HepG2 (cell line): ENCODE data around the gene TNFRSF21. TPM values are rescaled to one million over a fixed set of nuclear protein-coding genes. Genes with fewer than 3 reads are reported as not detected.
A peak's percentile ranks its signal among the peaks of the same experiment; 100 is the strongest.

ENCODE experiments used
- BHLHE40 ChIP-seq: IDR thresholded peaks from 2 replicates; pipeline ENCODE4 v1.6.1; 2011; ENCODE audit warnings: low read length, improper control_type of control experiment
- CREB3 ChIP-seq: sonication (generic); formaldehyde crosslinking; IDR thresholded peaks from 2 replicates; pipeline ENCODE4 v1.5.0; 2020; ENCODE audit warnings: missing genetic modification reagents
- ESRRA ChIP-seq: sonication (generic); formaldehyde crosslinking; IDR thresholded peaks from 2 replicates; pipeline ENCODE4 v1.5.1; 2020; ENCODE audit warnings: mild to moderate bottlenecking, low read depth, missing genetic modification reagents
- HOXA7 ChIP-seq: sonication (generic); formaldehyde crosslinking; IDR thresholded peaks from 2 replicates; pipeline ENCODE4 v1.8.1; 2022; ENCODE audit warnings: mild to moderate bottlenecking, missing genetic modification reagents, moderate library complexity
- ISL2 ChIP-seq: sonication (generic); formaldehyde crosslinking; IDR thresholded peaks from 2 replicates; pipeline ENCODE4 v1.5.0; 2020; ENCODE audit warnings: missing genetic modification reagents
- LRRFIP1 ChIP-seq: sonication (generic); formaldehyde crosslinking; conservative IDR thresholded peaks from 2 replicates; pipeline ENCODE4 v1.4.0; 2020; ENCODE audit warnings: missing genetic modification reagents
- MIER2 ChIP-seq: IDR thresholded peaks from 2 replicates; pipeline ENCODE4 v1.6.1; 2016; ENCODE audit warnings: missing biosample characterization, missing genetic modification reagents
- MZF1 ChIP-seq: sonication (generic); formaldehyde crosslinking; IDR thresholded peaks from 2 replicates; pipeline ENCODE4 v1.8.1; 2023; ENCODE audit warnings: mild to moderate bottlenecking, missing genetic modification reagents, borderline replicate concordance
- NFE2L2 ChIP-seq: fragments of 150-350 bp; IDR thresholded peaks from 2 replicates; pipeline ENCODE4 v1.6.1; 2014; ENCODE audit warnings: low read length
- PREB ChIP-seq: sonication (generic); formaldehyde crosslinking; IDR thresholded peaks from 2 replicates; pipeline ENCODE4 v1.4.0; 2020; ENCODE audit warnings: missing genetic modification reagents
- SMAD1 ChIP-seq: sonication (generic); formaldehyde crosslinking; IDR thresholded peaks from 2 replicates; pipeline ENCODE4 v1.4.0; 2020; ENCODE audit warnings: missing genetic modification reagents, low read depth, mild to moderate bottlenecking, borderline replicate concordance
- UBTF ChIP-seq: sonication (generic); formaldehyde crosslinking; IDR thresholded peaks from 2 replicates; pipeline ENCODE4 v1.4.0; 2020; ENCODE audit warnings: mild to moderate bottlenecking, missing genetic modification reagents
- ZMAT3 ChIP-seq: sonication (generic); formaldehyde crosslinking; conservative IDR thresholded peaks from 2 replicates; pipeline ENCODE4 v1.7.0; 2021; ENCODE audit warnings: missing genetic modification reagents
- ZNF260 ChIP-seq: sonication (generic); formaldehyde crosslinking; IDR thresholded peaks from 2 replicates; pipeline ENCODE4 v1.4.0; 2020; ENCODE audit warnings: missing genetic modification reagents, low read depth, mild to moderate bottlenecking, borderline replicate concordance
- ZNF280D ChIP-seq: sonication (generic); formaldehyde crosslinking; IDR thresholded peaks from 2 replicates; pipeline ENCODE4 v1.5.1; 2020; ENCODE audit warnings: mild to moderate bottlenecking, missing genetic modification reagents
- ZNF543 ChIP-seq: sonication (generic); formaldehyde crosslinking; IDR thresholded peaks from 2 replicates; pipeline ENCODE4 v1.4.0; 2020; ENCODE audit warnings: mild to moderate bottlenecking, missing genetic modification reagents
- ZNF749 ChIP-seq: sonication (generic); formaldehyde crosslinking; IDR thresholded peaks from 2 replicates; pipeline ENCODE4 v1.8.0; 2022; ENCODE audit warnings: mild to moderate bottlenecking, missing genetic modification reagents, moderate library complexity, borderline replicate concordance
- ZNF790 ChIP-seq: sonication (generic); formaldehyde crosslinking; IDR thresholded peaks from 2 replicates; pipeline ENCODE4 v1.8.0; 2022; ENCODE audit warnings: missing genetic modification reagents, mild to moderate bottlenecking, borderline replicate concordance
- polyA plus RNA-seq, 8 experiments: library from polyadenylated mRNA; depleted of rRNA in 3 of 8; stranded (reverse) in 7 of 8; unstranded in 1 of 8; fragments of >200 nt; fragmentation: Illumina TruSeq in 4 of 8; extraction: Trizol in 4 of 8; gene quantifications; 2 replicates each; pipeline versions ENCODE4 v1.2.1 to v1.2.3, GENCODE V29; 2011 to 2016; ENCODE audit warnings: low read depth in 4 of 8, missing spikeins in 1 of 8, mixed read lengths in 1 of 8; ENCODE audit not compliant: insufficient read depth in 1 of 8
- total RNA-seq, 5 experiments: library from RNA; depleted of rRNA; stranded (reverse); fragments of >200 nt; fragmentation: Illumina TruSeq; extraction: Trizol; gene quantifications; 2 replicates each; pipeline ENCODE4 v1.2.3, GENCODE V29; 2016; ENCODE audit warnings: low read depth in 1 of 5

Gene TNFRSF21
- total and polyA plus RNA-seq, 2 of the 13 experiments (the other 11 are each of a cell fraction or from before 2014, with no cell fraction given): 24.8 to 46.3 TPM

GRCh38 chr6:47309291-47310130 lies at the start of gene TNFRSF21 (continued):
- peak; percentile 91 for TF ChIP-seq ZNF280D (CRISPR knock-in tag)
- TF ChIP-seq ZNF260 (CRISPR knock-in tag): no peak; the same call in 1 of the 2 replicates
- TF ChIP-seq ZNF749 (CRISPR knock-in tag): peak; percentile 96
- TF ChIP-seq MIER2 (CRISPR knock-in tag): peak; percentile 55; the same call in 1 of the 2 replicates
- no peak; the same call in 1 of the 2 replicates for TF ChIP-seq MZF1 (CRISPR knock-in tag)
- TF ChIP-seq ESRRA (CRISPR knock-in tag): 0 out of 2 replicates have a peak, but pooled peaks have one; percentile 57
- peak; percentile 87; the same call in 1 of the 2 replicates for TF ChIP-seq SMAD1 (CRISPR knock-in tag)
- no peak for TF ChIP-seq PREB (CRISPR knock-in tag)
- TF ChIP-seq ISL2: peak; percentile 84
- peak; percentile 90; the same call in 1 of the 2 replicates for TF ChIP-seq CREB3 (CRISPR knock-in tag)
- no peak for TF ChIP-seq NFE2L2
- no peak for TF ChIP-seq LRRFIP1 (CRISPR knock-in tag)
- TF ChIP-seq ZNF543 (CRISPR knock-in tag): no peak
- no peak; the same call in none of the 2 replicates for TF ChIP-seq ZMAT3
- TF ChIP-seq BHLHE40: peak; percentile 57; the same call in 1 of the 2 replicates
- peak; percentile 95 for TF ChIP-seq UBTF (CRISPR knock-in tag)
- TF ChIP-seq ZNF790 (CRISPR knock-in tag): peak; percentile 48; the same call in 1 of the 2 replicates
- peak; percentile 93 for TF ChIP-seq HOXA7 (CRISPR knock-in tag)
